AG10803 (cell line): ENCODE data around the gene PIP5KL1.

Experiments
- DNase-seq: peaks from one replicate; pipeline ENCODE4 v3.0.0; 2010; ENCODE audit warnings: low read depth
- H3K4me3 ChIP-seq: 2 replicates; pipeline ENCODE4 v1.5.1; 2011; ENCODE audit warnings: mild to moderate bottlenecking, low read length, control low read depth
- TF ChIP-seq, protein P1 (sequence below): conservative IDR thresholded peaks from 2 replicates; pipeline ENCODE4 v1.5.1; 2011; ENCODE audit warnings: mild to moderate bottlenecking, low read length, control low read depth, inconsistent platforms

The PIP5KL1 gene

DNA sequence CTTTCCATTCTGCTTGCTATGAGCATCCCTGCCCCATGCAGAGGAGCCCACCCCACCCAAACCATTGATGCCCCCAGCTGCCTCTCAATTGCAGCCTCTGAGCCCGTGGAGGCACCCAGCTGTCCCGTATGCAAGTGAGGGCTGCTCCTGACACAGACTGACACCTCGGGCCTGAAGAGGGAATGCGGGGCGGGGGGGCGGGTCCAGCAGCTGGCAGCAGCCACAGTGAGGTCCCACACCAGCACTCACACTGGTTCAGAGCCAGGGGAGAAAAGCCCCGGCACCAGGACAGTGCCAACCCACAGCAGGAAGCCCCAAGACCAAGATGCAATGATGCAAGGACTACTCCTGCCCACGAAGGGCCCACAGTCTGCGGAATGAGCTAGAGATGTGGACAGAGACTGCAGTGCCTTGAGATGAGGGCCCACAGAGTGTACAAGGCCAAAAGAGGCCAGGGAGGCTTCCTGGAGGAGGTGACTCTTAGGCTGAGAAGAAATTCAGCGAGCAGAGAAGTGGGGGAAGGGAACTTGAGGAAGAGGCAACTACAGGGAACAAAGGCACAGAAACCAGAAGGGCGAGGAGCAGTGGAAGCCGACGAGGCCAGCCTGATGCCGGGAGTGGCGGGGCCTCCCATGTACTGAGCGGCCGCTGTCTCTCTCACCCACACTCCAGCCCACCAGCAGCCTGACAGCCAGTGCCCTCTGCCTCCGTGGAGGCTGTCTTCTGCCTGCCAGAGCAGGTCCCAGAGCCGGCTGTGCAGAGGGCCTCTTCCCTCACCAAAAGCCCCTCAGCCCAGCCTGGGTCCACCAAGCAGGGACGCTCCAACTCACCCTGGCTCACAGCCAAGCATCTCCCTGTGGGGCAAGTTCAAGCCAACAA, 41.0 kb upstream of the PIP5KL1 start:
- TF ChIP-seq, protein P1, sequence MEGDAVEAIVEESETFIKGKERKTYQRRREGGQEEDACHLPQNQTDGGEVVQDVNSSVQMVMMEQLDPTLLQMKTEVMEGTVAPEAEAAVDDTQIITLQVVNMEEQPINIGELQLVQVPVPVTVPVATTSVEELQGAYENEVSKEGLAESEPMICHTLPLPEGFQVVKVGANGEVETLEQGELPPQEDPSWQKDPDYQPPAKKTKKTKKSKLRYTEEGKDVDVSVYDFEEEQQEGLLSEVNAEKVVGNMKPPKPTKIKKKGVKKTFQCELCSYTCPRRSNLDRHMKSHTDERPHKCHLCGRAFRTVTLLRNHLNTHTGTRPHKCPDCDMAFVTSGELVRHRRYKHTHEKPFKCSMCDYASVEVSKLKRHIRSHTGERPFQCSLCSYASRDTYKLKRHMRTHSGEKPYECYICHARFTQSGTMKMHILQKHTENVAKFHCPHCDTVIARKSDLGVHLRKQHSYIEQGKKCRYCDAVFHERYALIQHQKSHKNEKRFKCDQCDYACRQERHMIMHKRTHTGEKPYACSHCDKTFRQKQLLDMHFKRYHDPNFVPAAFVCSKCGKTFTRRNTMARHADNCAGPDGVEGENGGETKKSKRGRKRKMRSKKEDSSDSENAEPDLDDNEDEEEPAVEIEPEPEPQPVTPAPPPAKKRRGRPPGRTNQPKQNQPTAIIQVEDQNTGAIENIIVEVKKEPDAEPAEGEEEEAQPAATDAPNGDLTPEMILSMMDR, result no peak
- DNase-seq, result peak; percentile 42
- no peak overlapping the region for H3K4me3 ChIP-seq

DNA sequence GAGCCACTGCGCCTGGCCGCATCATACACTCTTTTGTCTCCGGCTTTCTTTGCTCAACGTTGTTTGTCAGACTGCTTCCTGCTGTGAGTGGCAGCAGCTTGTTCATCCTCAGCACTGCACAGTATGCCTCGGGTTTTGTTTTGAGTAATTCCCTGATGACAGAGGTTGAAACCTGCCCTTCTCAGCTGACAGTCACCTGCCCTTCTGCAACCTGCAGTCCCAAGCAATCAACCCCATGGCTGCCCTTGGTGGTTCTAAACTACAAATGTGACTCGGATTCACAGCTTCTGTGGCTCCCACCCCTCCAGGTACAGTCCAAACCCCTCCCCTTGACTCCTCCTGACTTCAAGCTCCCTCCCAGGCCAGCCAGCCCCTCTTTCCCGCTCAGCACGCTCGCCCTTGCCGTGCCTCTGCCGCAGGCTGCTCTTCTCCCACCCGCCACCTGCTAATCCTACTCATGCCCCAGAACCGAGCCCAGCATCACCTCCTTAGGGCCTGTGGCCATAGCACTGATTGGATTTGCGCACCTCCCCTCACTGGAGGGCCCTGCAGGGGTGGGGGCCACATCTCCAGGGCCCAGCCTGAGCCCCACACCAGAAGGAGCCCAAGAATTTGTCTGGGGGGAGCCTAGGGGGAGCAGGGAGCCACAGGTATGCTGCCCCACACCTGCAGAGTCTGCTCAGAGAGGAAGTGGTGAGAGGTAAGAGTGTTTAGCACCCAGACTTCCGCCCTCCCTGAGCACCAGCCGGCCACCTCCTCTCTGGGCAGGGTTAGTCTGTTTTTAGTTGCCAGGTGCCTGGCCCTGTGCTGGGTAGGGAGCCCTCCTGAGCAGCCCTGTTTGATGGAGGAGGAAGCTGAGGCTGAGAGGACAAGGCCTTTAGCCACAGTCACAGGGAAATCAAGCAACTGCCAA, 40.1 kb upstream of the PIP5KL1 start:
- no peak for DNase-seq
- H3K4me3 ChIP-seq, result no peak overlapping the region
- TF ChIP-seq, protein P1, result no peak

DNA sequence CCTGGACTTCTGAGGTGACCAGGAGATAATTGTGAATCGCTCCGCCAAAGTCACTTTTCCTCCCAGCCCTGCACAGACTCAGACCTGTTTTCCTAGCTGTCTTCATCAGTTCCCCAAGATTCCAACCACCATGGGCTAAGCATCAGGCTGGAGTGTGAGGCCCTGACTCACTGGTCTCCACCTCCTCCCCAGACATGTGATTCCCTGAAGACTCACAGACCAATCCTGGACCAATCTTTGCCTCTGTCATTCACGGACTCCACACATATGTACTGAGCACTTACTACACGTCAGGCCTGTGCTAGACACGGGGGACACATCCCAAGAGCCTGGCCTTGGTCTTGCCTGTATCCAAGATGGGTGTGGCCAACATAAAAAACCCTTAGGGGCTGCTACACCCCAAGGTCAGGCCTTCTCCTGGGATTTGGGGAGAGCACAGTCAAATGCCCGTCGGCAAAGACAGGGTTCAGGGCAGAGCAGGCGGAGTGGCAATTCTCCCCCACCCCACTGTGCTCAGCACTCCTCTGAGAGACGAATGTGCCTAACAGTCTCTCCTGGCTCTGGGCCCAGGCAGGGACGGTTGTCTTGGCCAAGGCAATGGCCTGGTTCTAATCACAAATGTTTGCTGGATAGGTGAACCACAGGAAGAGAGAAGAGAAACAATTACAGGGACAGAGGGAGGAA, 38.3 kb upstream of the PIP5KL1 start:
- peak; percentile 92 for DNase-seq
- TF ChIP-seq, protein P1, result no peak
- no peak overlapping the region for H3K4me3 ChIP-seq

DNA sequence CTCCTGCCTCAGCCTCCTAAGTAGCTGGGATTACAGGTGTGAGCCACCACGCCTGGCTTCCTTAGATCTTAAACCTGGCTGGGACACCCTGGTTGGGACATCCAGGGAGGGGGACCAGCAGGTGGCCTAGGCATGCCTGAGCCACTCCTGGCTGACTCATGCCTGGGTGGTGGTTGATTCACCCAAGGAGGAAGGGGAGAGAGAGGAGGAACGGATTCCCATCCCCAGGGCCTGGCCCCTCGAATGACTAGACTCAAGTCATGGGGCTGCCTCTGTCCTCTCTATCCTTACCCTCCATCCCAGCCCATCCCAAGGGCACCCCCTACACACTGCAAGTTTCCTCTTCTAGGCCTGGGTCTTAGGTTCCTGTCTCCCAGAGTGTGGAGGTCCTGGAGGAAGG, 37.5 kb upstream of the PIP5KL1 start:
- TF ChIP-seq, protein P1, result no peak
- no peak overlapping the region for H3K4me3 ChIP-seq
- DNase-seq, result peak; percentile 56

DNA sequence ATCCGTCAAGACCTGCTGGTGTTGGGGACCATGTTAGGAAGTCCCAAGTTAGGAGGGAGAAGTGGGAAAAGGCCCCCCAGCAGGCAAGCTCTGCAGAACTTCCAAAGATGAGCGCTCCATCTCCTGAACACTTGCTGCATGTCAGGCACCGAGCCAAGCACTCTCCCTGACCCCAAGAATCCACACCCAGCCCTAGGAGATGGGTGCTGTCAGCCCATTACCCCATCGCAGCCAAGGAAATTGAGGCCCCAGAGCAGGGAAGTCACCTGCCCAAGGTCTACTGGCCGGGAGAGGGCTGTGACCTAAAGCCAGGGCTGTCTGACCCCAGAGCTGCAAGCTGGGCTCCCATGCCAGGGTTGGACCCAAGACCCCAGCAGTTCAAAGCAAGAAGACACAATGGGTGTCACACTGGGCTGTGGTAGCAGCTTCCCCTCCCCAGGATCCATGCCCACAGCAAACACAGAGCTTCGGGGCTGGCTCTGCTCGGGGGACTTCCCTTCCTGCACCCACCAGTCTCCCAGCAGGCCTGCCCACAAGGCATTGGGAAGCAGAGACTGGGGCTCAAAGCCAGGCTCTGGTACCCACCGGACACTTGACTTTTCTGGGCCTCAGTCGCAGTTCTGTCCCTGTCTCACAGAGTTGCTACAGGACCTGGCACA, 36.7 kb upstream of the PIP5KL1 start:
- H3K4me3 ChIP-seq, result no peak overlapping the region
- no peak for DNase-seq
- TF ChIP-seq, protein P1, result no peak

DNA sequence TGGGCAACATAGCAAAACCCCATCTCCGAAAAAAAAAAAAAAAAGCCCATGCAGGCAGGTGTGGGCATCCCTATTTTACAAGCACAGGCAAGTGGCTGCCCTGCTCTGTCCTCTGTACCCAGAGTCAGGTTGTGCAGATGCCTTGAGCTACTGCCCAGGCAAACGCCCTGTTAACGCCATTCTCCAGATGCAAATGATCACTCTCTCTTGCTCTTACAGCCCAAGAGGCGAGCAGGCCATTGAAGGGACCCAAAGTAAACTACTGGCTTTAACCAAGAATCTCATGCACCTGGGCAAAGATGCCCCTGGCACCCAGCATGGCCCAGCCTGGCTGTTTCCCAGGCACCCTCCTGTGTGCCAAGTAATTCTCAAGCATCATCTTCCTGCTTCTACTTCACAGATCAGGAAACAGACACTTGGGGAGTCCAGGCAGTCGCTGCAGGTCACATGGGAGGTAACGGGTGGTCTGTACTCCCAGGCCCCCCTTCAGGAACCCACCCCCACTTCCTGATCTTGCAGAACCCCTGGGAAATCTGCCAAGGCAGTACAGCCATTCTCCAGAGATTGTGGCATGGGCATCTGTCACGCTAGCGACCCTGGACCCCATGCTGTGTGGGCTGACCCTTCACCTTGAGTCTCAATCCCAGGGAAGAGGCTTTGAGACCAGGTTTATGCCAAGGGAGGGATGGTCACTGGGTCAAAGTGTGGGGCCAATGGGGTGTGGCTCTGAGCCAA, 36.0 kb upstream of the PIP5KL1 start:
- no peak overlapping the region for H3K4me3 ChIP-seq
- no peak for DNase-seq
- TF ChIP-seq, protein P1, result no peak
